Fibroblast of the aortic adventitia (primary cell): ENCODE results near the gene PALB2. TPM values are rescaled to one million over a fixed set of nuclear protein-coding genes. Genes with fewer than 3 reads are reported as not detected.
A peak's percentile ranks its signal among the peaks of the same experiment; 100 is the strongest.

Source experiments
- DNase-seq: peaks from one replicate; pipeline ENCODE4 v3.0.0-alpha.2; 2010; ENCODE audit warnings: low read depth
- H3K4me3 ChIP-seq: 2 replicates; pipeline ENCODE4 v1.5.1; 2011; ENCODE audit warnings: low read depth, mild to moderate bottlenecking, control low read depth, low read length, moderate library complexity
- CTCF ChIP-seq: IDR thresholded peaks from 2 replicates; pipeline ENCODE4 v1.5.1; 2011; ENCODE audit warnings: mild to moderate bottlenecking, low read length, control low read depth, inconsistent platforms; ENCODE audit not compliant: insufficient read depth
- total RNA-seq: library from RNA; depleted of rRNA; stranded (reverse); fragments of >200 nt; gene quantifications from 2 replicates; pipeline ENCODE4 v1.2.3, GENCODE V29; 2012; ENCODE audit warnings: low replicate concordance

The PALB2 gene
- total RNA-seq, 1 donor: 19.4 TPM

DNA sequence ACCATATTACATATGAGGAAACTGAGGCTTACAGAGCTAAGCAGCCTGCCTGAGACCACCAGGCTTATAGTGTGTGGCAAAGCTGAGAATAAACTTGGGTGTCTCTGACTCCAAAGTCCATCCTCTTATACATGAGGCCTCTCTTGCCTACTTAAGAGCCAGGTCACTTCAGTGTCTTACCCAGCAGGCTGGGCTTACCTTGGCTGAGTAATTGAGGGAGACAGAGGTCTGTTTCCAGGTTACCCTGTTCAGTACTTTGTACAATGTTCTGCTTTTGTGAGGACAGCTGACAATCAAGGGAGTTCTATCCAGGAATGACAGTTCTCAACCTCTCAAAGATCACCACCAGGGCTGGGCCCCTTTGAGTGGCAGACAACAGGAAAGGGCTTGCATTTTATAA, 59.3 kb downstream of the PALB2 start:
- H3K4me3 ChIP-seq: no peak overlapping the region
- no peak for DNase-seq
- TF ChIP-seq CTCF: no peak

DNA sequence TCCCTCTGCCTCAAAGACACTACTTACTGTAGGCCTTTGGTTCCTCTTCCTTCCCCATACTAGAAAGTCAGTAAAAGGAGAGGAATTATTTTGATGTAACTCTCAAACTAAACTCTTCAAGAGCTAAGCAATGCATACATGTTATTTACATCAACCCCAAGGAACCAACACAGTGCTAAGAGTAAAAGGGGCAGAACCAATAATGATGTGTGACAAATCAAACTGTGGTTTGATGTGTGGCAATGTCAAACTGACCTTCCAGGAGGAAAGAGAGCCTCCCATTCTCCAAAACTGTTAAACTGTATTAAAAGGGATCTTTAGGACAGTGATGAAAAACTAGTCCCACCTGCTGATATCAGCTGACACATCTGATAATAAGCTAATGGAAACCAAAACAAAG, 60.7 kb downstream of the PALB2 start:
- no peak for TF ChIP-seq CTCF
- no peak overlapping the region for H3K4me3 ChIP-seq
- no peak for DNase-seq

DNA sequence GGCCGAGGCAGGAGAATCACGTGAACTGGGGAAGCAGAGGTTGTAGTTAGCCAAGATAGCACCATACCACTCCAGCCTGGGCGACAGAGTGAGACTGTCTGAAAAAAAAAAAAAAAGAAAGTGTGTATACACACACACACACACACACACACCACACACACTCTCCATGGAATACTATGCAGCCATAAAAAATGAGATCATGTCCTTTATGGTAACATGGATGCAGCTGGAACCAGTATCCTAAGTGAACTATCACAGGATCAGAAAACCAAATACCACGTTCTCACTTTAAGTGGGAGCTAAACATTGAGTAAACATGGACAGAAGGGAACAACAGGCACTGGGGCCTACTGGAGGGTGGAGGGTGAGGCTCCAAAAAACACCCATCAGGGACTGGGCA, 61.7 kb downstream of the PALB2 start:
- no peak for DNase-seq
- no peak overlapping the region for H3K4me3 ChIP-seq
- no peak for TF ChIP-seq CTCF

DNA sequence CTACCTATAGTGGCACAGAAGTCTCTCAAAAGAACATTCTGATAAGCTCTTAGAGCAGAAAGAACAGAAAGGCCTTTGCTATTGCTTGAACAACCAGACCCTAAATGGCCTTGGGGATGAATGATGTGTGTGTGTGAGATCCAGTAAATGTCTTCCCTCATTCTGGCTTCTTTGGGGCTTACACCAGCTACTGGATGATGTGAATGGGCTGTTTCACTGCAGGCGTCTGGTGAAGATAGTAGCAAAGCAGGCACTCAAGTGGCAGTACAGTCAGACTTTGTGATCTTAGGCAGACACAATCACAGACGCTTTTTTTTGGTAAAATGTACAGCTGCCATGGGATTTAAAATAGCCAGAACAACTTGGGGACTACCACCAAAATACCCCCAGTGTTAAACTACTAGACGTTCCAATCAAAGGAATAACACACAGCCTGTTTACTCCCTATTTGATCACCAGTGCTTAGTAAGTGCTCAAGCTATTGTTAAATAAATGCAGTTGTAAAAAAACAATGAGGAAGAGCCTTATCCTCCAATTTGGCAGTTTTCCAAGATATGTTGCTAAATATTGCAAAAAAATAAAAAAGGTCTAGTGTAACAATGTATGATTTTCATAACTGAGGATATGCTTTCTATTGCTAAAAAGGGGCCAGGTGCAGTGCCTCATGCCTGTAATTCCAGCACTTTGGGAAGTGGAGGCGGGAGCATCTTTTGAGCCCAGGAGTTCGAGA, 62.8 kb downstream of the PALB2 start:
- DNase-seq: peak; percentile 72
- no peak for TF ChIP-seq CTCF
- no peak overlapping the region for H3K4me3 ChIP-seq

DNA sequence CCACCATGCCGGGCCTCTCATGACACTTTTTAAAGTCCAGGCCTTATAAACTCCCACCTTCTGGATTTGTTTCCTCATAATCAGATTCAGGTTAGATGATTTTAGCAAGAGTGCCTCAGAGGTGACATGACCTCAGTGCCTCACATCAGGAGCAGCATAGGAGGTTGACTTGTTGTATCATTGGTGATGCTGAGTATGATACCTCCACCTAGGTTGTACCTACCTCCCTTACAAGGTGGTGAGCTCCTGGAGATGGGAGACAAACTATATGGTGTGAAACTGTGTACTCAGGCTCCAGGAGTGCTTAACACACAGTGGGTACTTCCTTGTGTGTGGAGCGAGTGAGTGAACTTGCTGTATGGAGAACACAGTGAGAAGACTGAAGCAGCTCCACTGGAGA, 63.6 kb downstream of the PALB2 start:
- H3K4me3 ChIP-seq: no peak overlapping the region
- no peak for TF ChIP-seq CTCF
- no peak for DNase-seq

DNA sequence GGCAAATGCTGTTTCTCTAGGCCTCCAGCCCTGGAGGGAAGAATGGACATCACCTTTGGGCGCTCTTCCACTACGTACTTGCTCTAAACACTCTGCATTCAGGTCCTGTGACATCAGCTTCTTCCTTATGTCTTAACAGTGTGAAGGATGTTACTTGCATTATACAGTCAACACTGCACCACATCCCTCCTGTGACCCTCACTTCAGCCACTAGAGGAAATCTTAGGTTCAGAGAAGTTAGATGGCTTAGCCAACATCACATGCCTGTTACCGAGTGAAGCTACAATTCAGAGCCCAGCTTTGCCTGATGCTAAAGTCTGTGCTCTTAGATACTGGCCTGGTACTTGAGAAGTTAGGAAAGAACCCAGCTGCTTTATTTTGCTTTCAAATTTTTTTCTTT, 65.3 kb downstream of the PALB2 start:
- DNase-seq: no peak

More for the DNA sequence above, 65.3 kb downstream of the PALB2 start:
- no peak overlapping the region for H3K4me3 ChIP-seq
- no peak for TF ChIP-seq CTCF
